H1 (cell line): ENCODE data around the gene RSAD1. TPM values are rescaled to one million over a fixed set of nuclear protein-coding genes. Genes with fewer than 3 reads are reported as not detected.
A peak's percentile ranks its signal among the peaks of the same experiment; 100 is the strongest.

Source experiments
- CTCF ChIA-PET: fragments of 300-600 bp; sonication (Branson Sonifier 250); formaldehyde crosslinking; loops from one replicate; lab custom pipeline; 2021; ENCODE audit not compliant: partially characterized antibody; lab: Charles Lee
- POLR2A ChIA-PET: fragments of 300-600 bp; sonication (Branson Sonifier 250); formaldehyde crosslinking; loops from one replicate; lab custom pipeline; 2021; ENCODE audit warnings: inconsistent platforms; ENCODE audit not compliant: partially characterized antibody; lab: Charles Lee
- DNase-seq, 2 experiments: peaks; one replicate each; pipeline versions ENCODE4 v3.0.0 to v3.0.0-alpha.2; 2010 to 2022; ENCODE audit warnings: low spot score in 2 of 2, low read depth in 1 of 2, mixed read lengths in 1 of 2
- FAIRE-seq: peaks from 2 replicates; lab custom pipeline; 2011; peaks lifted over from hg19 to GRCh38; lab: Jason Lieb, UNC
- H2AFZ ChIP-seq: 2 replicates; pipeline ENCODE4 v1.8.1; 2012; ENCODE audit warnings: low read length, inconsistent platforms
- H2AK5ac ChIP-seq: 2 replicates; pipeline ENCODE4 v1.6.1; 2013; ENCODE audit warnings: low read depth, low read length
- H2BK120ac ChIP-seq: replicated peaks from 2 replicates; pipeline ENCODE3; 2013; ENCODE audit warnings: low read depth, low read length, inconsistent platforms
- H2BK12ac ChIP-seq: 2 replicates; pipeline ENCODE4 v1.6.1; 2013; ENCODE audit warnings: low read depth, low read length
- H2BK15ac ChIP-seq: 2 replicates; pipeline ENCODE4 v1.6.1; 2013; ENCODE audit warnings: low read length
- H2BK20ac ChIP-seq: 2 replicates; pipeline ENCODE4 v1.6.1; 2013; ENCODE audit warnings: low read length
- H2BK5ac ChIP-seq: 2 replicates; pipeline ENCODE4 v1.6.1; 2013; ENCODE audit warnings: low read depth, low read length
- H3K14ac ChIP-seq: 2 replicates; pipeline ENCODE4 v1.6.1; 2013; ENCODE audit warnings: inconsistent platforms; ENCODE audit not compliant: insufficient read length
- H3K18ac ChIP-seq: 2 replicates; pipeline ENCODE4 v1.6.1; 2013; ENCODE audit warnings: low read length; ENCODE audit errors: extremely low read depth
- H3K23ac ChIP-seq: 2 replicates; pipeline ENCODE4 v1.6.1; 2013; ENCODE audit warnings: inconsistent platforms; ENCODE audit not compliant: insufficient read length
- H3K23me2 ChIP-seq: 2 replicates; pipeline ENCODE4 v1.6.1; 2013; ENCODE audit warnings: low read depth, low read length
- H3K27ac ChIP-seq: 2 replicates; pipeline ENCODE4 v1.6.1; 2011; ENCODE audit warnings: low read depth, low read length, inconsistent platforms
- H3K27me3 ChIP-seq, 4 experiments: replicated peaks in 1 of 4; 1 replicate in 1 of 4; 2 replicates in 3 of 4; pipeline versions ENCODE4 v1.6.1 to v1.8.1; 2011 to 2013; ENCODE audit warnings: low read length in 3 of 4, mild to moderate bottlenecking in 3 of 4, inconsistent platforms in 2 of 4, mixed read lengths in 2 of 4, moderate library complexity in 1 of 4; ENCODE audit not compliant: control insufficient read depth in 3 of 4, insufficient read depth in 3 of 4; ENCODE audit errors: extremely low read depth in 1 of 4
- H3K36me3 ChIP-seq, 4 experiments: 2 replicates each; pipeline versions ENCODE4 v1.6.1 to v1.8.1; 2011 to 2013; ENCODE audit warnings: mild to moderate bottlenecking in 4 of 4, low read length in 3 of 4, moderate library complexity in 2 of 4, control low read depth in 1 of 4, inconsistent platforms in 1 of 4; ENCODE audit not compliant: insufficient read depth in 4 of 4, control insufficient read depth in 2 of 4
- H3K4ac ChIP-seq: replicated peaks from 2 replicates; pipeline ENCODE3; 2013; ENCODE audit warnings: low read length, low read depth, mixed read lengths, inconsistent platforms; ENCODE audit not compliant: insufficient read length
- H3K4me1 ChIP-seq, 4 experiments: replicated peaks in 1 of 4; 1 replicate in 1 of 4; 2 replicates in 3 of 4; pipeline versions ENCODE4 v1.6.1 to v1.8.1; 2011 to 2013; ENCODE audit warnings: low read length in 3 of 4, inconsistent platforms in 2 of 4, mixed read lengths in 1 of 4; ENCODE audit not compliant: insufficient read depth in 4 of 4, control insufficient read depth in 3 of 4
- H3K4me2 ChIP-seq, 2 experiments: 2 replicates each; pipeline versions ENCODE4 v1.6.1 to v1.8.1; 2011 to 2013; ENCODE audit warnings: low read depth in 2 of 2, low read length in 2 of 2, control low read depth in 1 of 2, inconsistent platforms in 1 of 2, mild to moderate bottlenecking in 1 of 2; ENCODE audit not compliant: insufficient read depth in 1 of 2
- H3K4me3 ChIP-seq, 4 experiments: fragments of 200-600, 300-600 bp in 1 of 4; sonication (generic), shearing (Covaris generic), sonication (Bioruptor Twin) in 1 of 4; 2 replicates each; pipeline versions ENCODE4 v1.5.1 to v1.8.1; 2011 to 2016; ENCODE audit warnings: low read length in 4 of 4, low read depth in 3 of 4, control low read depth in 2 of 4, inconsistent platforms in 2 of 4, mild to moderate bottlenecking in 2 of 4, mixed read lengths in 1 of 4, moderate library complexity in 1 of 4; ENCODE audit not compliant: insufficient read depth in 2 of 4; ENCODE audit errors: extremely low read depth in 1 of 4
- H3K56ac ChIP-seq: replicated peaks from 2 replicates; pipeline ENCODE3; 2013; ENCODE audit warnings: low read depth, mild to moderate bottlenecking, mixed read lengths, low read length, inconsistent platforms; ENCODE audit not compliant: insufficient read length
- H3K79me1 ChIP-seq: 2 replicates; pipeline ENCODE4 v1.6.1; 2013; ENCODE audit warnings: low read depth, low read length, control low read depth
- H3K79me2 ChIP-seq, 2 experiments: 2 replicates each; pipeline versions ENCODE4 v1.6.1 to v1.8.1; 2012 to 2013; ENCODE audit warnings: low read length in 2 of 2, mild to moderate bottlenecking in 2 of 2, inconsistent platforms in 1 of 2; ENCODE audit not compliant: insufficient read depth in 2 of 2, control insufficient read depth in 1 of 2
- H3K9ac ChIP-seq, 4 experiments: replicated peaks in 1 of 4; 1 replicate in 1 of 4; 2 replicates in 3 of 4; pipeline versions ENCODE4 v1.6.1 to v1.8.1; 2011 to 2013; ENCODE audit warnings: low read depth in 3 of 4, low read length in 3 of 4, control low read depth in 2 of 4, mild to moderate bottlenecking in 2 of 4, moderate library complexity in 2 of 4, inconsistent platforms in 1 of 4; ENCODE audit errors: extremely low read depth in 1 of 4
- H3K9me3 ChIP-seq, 2 experiments: 2 replicates each; pipeline versions ENCODE4 v1.6.1 to v1.8.1; 2012 to 2013; ENCODE audit warnings: mild to moderate bottlenecking in 2 of 2, moderate library complexity in 2 of 2, control low read depth in 1 of 2, inconsistent platforms in 1 of 2, low read depth in 1 of 2, low read length in 1 of 2, mixed read lengths in 1 of 2; ENCODE audit not compliant: insufficient read depth in 2 of 2
- H4K20me1 ChIP-seq, 2 experiments: replicated peaks in 1 of 2; 2 replicates each; pipeline versions ENCODE3 to v1.8.1; 2011 to 2013; ENCODE audit warnings: inconsistent platforms in 2 of 2, low read length in 2 of 2, mild to moderate bottlenecking in 1 of 2; ENCODE audit not compliant: insufficient read depth in 2 of 2, control insufficient read depth in 1 of 2
- H4K5ac ChIP-seq: 2 replicates; pipeline ENCODE4 v1.6.1; 2013; ENCODE audit warnings: low read length, low read depth, mixed read lengths, inconsistent platforms; ENCODE audit not compliant: insufficient read length
- H4K8ac ChIP-seq: 2 replicates; pipeline ENCODE4 v1.8.0; 2013; ENCODE audit warnings: mild to moderate bottlenecking, moderate library complexity, low read length, inconsistent platforms; ENCODE audit not compliant: insufficient read depth; ENCODE audit errors: extremely low read depth
- H4K91ac ChIP-seq: replicated peaks from 2 replicates; pipeline ENCODE3; 2013; ENCODE audit warnings: low read length, mixed read lengths, inconsistent platforms; ENCODE audit not compliant: insufficient read length
- BCL11A ChIP-seq, 2 experiments: IDR thresholded peaks; one replicate each; pipeline ENCODE4 v1.6.1; 2011; ENCODE audit warnings: low read depth in 2 of 2, low read length in 2 of 2, mild to moderate bottlenecking in 2 of 2
- CHD2 ChIP-seq: IDR thresholded peaks from 2 replicates; pipeline ENCODE4 v1.6.1; 2012; ENCODE audit warnings: low read length, improper control_type of control experiment
- FOSL1 ChIP-seq: IDR thresholded peaks from 2 replicates; pipeline ENCODE4 v1.6.1; 2011; ENCODE audit warnings: mild to moderate bottlenecking, low read depth, low read length, moderate library complexity; ENCODE audit not compliant: insufficient read depth
- JUND ChIP-seq: IDR thresholded peaks from 2 replicates; pipeline ENCODE4 v1.6.1; 2011; ENCODE audit warnings: mild to moderate bottlenecking, improper control_type of control experiment, low read length
- KDM1A ChIP-seq: fragments of 200-600, 300-600 bp; sonication (generic); IDR thresholded peaks from 2 replicates; pipeline ENCODE4 v1.7.1; 2016; ENCODE audit warnings: mild to moderate bottlenecking, low read length, borderline replicate concordance
- PHF8 ChIP-seq: fragments of 200-600 bp; sonication (generic); conservative IDR thresholded peaks from 2 replicates; pipeline ENCODE4 v1.7.1; 2012; ENCODE audit warnings: low read depth, mild to moderate bottlenecking, inconsistent platforms, low read length, moderate library complexity
- POLR2AphosphoS5 ChIP-seq: IDR thresholded peaks from 2 replicates; pipeline ENCODE4 v1.6.1; 2011; ENCODE audit warnings: low read depth, low read length
- POU5F1 ChIP-seq: IDR thresholded peaks from 2 replicates; pipeline ENCODE4 v1.6.1; 2011; ENCODE audit warnings: low read depth, mild to moderate bottlenecking, low read length, moderate library complexity
- SIX5 ChIP-seq: IDR thresholded peaks from 2 replicates; pipeline ENCODE4 v1.6.1; 2011; ENCODE audit warnings: mild to moderate bottlenecking, low read depth, low read length
- ZNF274 ChIP-seq: IDR thresholded peaks from 2 replicates; pipeline ENCODE4 v1.7.0; 2012; ENCODE audit warnings: low read length, borderline replicate concordance; ENCODE audit errors: extremely low read depth
- WGBS, 2 experiments: shearing (Covaris generic) in 1 of 2; methylation state at CpG; one replicate each; pipeline versions ENCODE4 v1.1.6 to v1.1.7; 2013 to 2015; ENCODE audit warnings: low lambda C conversion rate in 2 of 2, mixed read lengths in 2 of 2, inconsistent platforms in 1 of 2, low coverage in 1 of 2, missing lambda C conversion rate in 1 of 2; ENCODE audit not compliant: insufficient replicate concordance in 2 of 2, insufficient coverage in 1 of 2, insufficient read length in 1 of 2; ENCODE audit errors: extremely low coverage in 1 of 2, missing lambda C conversion rate in 1 of 2; 5-methylcytosine and 5-hydroxymethylcytosine counted together
- polyA plus RNA-seq, 7 experiments: library from polyadenylated mRNA; depleted of rRNA in 3 of 7; stranded (reverse) in 5 of 7; unstranded in 2 of 7; fragments of >200 nt in 5 of 7; fragments of 200-250 nt in 2 of 7; gene quantifications; 1 replicate in 5 of 7; 2 replicates in 1 of 7; 4 replicates in 1 of 7; pipeline versions ENCODE4 v1.2.1 to v1.2.3, GENCODE V29; 2011 to 2013; ENCODE audit warnings: missing spikeins in 2 of 7, mixed read lengths in 2 of 7
- total RNA-seq: library from RNA; stranded (reverse); fragmentation: NEBNext Ultra II Directional; extraction: Animal tissue kit (Norgen Biotek cat#: 25700); gene quantifications from 2 replicates; pipeline ENCODE4 v1.2.1, GENCODE V29; 2021
- TF ChIP-seq, protein P1 (sequence below): IDR thresholded peaks from 2 replicates; pipeline ENCODE4 v1.6.1; 2011; ENCODE audit warnings: low read length, improper control_type of control experiment
- TF ChIP-seq, protein P2 (sequence below): IDR thresholded peaks from 2 replicates; pipeline ENCODE4 v1.6.1; 2012; ENCODE audit warnings: inconsistent platforms

RSAD1 gene
- total and polyA plus RNA-seq, 2 of the 8 experiments (the other 6 are each of a cell fraction or from before 2014, with no cell fraction given), result 17.9 to 33.5 TPM

DNA sequence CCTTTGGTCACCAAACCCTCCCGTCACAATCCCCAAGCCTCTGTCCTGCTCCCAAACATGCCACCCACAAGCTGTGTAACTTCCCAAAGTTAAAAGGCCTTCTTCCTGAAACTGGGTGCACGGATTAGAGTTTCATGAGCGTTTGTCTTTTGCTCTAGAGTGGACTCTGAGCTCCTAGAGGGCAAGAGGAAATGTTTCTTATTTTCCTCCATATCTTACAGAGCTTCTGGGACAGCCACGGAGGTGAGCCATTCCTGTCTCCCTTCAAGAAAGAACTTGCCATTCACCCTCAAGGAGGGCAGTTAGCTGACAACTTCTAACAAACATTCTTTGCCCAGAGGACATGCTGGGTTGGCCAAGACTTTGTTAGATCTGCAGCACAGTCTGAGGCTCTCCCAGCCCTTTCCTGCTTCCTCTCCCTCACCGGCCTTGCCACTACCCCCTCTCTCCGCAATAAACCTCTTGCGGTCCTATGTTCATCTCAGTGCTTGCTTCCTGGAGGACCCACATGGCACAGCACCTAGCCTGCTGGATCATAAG, 27.0 kb downstream of the RSAD1 start:
- H2BK12ac ChIP-seq, result no peak overlapping the region
- 0 out of 2 replicates have a peak overlapping the region, but pooled peaks have one; percentile 66 for H2AFZ ChIP-seq
- H2BK20ac ChIP-seq, result no peak overlapping the region
- no peak overlapping the region for H3K18ac ChIP-seq
- H2BK120ac ChIP-seq, result no peak overlapping the region
- no peak overlapping the region for H2BK5ac ChIP-seq
- FAIRE-seq, result no peak
- H3K4ac ChIP-seq, result no peak overlapping the region
- ChIA-PET POLR2A (interaction anchor here (1.1 to 1.2 kb wide), 3 partner anchors 9 to 28 kb away, joined by 3 to 4 read pairs (median 4); no protein-coding TSS in a partner anchor), CTCF (interaction anchor here (0.8 to 8.3 kb wide), 12 partner anchors 11 to 309 kb away, joined by 3 to 116 read pairs (median 3); partner anchors contain the start of genes EPN3 and RSAD1)
- H3K36me3 ChIP-seq, result no peaks in the 10 kb centered on the region
- H4K5ac ChIP-seq, result no peak overlapping the region
- no peak overlapping the region for H3K27ac ChIP-seq
- 76% methylated on average over 7 of the region's 7 CpGs; no CpG with 5 or more reads in 1 of the 2 experiments for WGBS, 2 experiments
- H3K56ac ChIP-seq, result no peak overlapping the region
- no peak overlapping the region for H3K4me2 ChIP-seq
- H3K14ac ChIP-seq, result no peak overlapping the region
- H3K9me3 ChIP-seq, result no peaks in the 10 kb centered on the region
- no peak overlapping the region; the same call in 1 of the 2 replicates for H4K8ac ChIP-seq
- no peaks in the 10 kb centered on the region; a peak in 1 of 7 replicates for H3K27me3 ChIP-seq
- H3K4me1 ChIP-seq, result peaks cover 5 to 15% (median 10%) of the 10 kb centered on the region in 4 experiments
- no peak overlapping the region for H2BK15ac ChIP-seq
- peaks cover 3% of the 10 kb centered on the region; the same call in 1 of the 2 replicates for H3K23me2 ChIP-seq
- no peak overlapping the region for H2AK5ac ChIP-seq
- H3K79me2 ChIP-seq, result no peaks in the 10 kb centered on the region
- no peak overlapping the region for H4K91ac ChIP-seq
- no peak overlapping the region for H3K4me3 ChIP-seq
- H4K20me1 ChIP-seq, result peaks cover 0 to 3% of the 10 kb centered on the region in 2 experiments
- no peaks in the 10 kb centered on the region for H3K79me1 ChIP-seq
- no peak overlapping the region for H3K9ac ChIP-seq
- no peak overlapping the region for H3K23ac ChIP-seq
- no peak for DNase-seq
- TF ChIP-seq FOSL1 (no peak), POU5F1 (no peak), POLR2AphosphoS5 (no peak), KDM1A (no peak), CHD2 (no peak), ZNF274 (no peak), PHF8 (no peak), BCL11A (IDR thresholded peaks at IDR 0.05; ENCODE audit: low read depth in 2 of 2, low read length in 2 of 2) (no peak), SIX5 (no peak), JUND (no peak)
- TF ChIP-seq, protein P1, sequence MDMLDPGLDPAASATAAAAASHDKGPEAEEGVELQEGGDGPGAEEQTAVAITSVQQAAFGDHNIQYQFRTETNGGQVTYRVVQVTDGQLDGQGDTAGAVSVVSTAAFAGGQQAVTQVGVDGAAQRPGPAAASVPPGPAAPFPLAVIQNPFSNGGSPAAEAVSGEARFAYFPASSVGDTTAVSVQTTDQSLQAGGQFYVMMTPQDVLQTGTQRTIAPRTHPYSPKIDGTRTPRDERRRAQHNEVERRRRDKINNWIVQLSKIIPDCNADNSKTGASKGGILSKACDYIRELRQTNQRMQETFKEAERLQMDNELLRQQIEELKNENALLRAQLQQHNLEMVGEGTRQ, result no peak
- TF ChIP-seq, protein P2, sequence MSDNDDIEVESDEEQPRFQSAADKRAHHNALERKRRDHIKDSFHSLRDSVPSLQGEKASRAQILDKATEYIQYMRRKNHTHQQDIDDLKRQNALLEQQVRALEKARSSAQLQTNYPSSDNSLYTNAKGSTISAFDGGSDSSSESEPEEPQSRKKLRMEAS, result no peak
